HepG2 (cell line): Measurements from ENCODE around the gene PHRF1. TPM values are rescaled to one million over a fixed set of nuclear protein-coding genes. Genes with fewer than 3 reads are reported as not detected.
A peak's percentile ranks its signal among the peaks of the same experiment; 100 is the strongest.

ENCODE experiments used
- ADNP ChIP-seq: sonication (generic); formaldehyde crosslinking; IDR thresholded peaks from 2 replicates; pipeline ENCODE4 v1.4.0; 2020; ENCODE audit warnings: missing genetic modification reagents
- FOXC1 ChIP-seq: sonication (generic); formaldehyde crosslinking; IDR thresholded peaks from 2 replicates; pipeline ENCODE4 v1.8.0; 2022; ENCODE audit warnings: mild to moderate bottlenecking, missing genetic modification reagents, borderline replicate concordance
- GTF2F1 ChIP-seq: fragments of 150-350 bp; IDR thresholded peaks from 2 replicates; pipeline ENCODE4 v1.6.1; 2014; ENCODE audit warnings: low read length
- HNRNPK ChIP-seq: fragments of 200-400 bp; formaldehyde crosslinking; IDR thresholded peaks from 2 replicates; pipeline ENCODE4 v1.6.1; 2018; ENCODE audit warnings: low read length, low read depth, moderate library complexity, mild to moderate bottlenecking; ENCODE audit not compliant: poor library complexity, severe bottlenecking
- MTF2 ChIP-seq: sonication (generic); formaldehyde crosslinking; IDR thresholded peaks from 2 replicates; pipeline ENCODE4 v1.5.0; 2020; ENCODE audit warnings: missing genetic modification reagents, borderline replicate concordance
- MXI1 ChIP-seq: IDR thresholded peaks from 3 replicates; pipeline ENCODE4 v1.6.1; 2012; ENCODE audit warnings: low read depth, low read length, inconsistent platforms, borderline replicate concordance
- MYC ChIP-seq: sonication (generic); formaldehyde crosslinking; IDR thresholded peaks from 2 replicates; pipeline ENCODE4 v1.9.0; 2021; ENCODE audit warnings: missing genetic modification reagents, borderline replicate concordance
- NR3C1 ChIP-seq: sonication (generic); formaldehyde crosslinking; IDR thresholded peaks from 2 replicates; pipeline ENCODE4 v1.4.0; 2020; ENCODE audit warnings: missing genetic modification reagents
- PHF8 ChIP-seq: sonication (generic); formaldehyde crosslinking; IDR thresholded peaks from 2 replicates; pipeline ENCODE4 v1.5.0; 2020; ENCODE audit warnings: missing genetic modification reagents
- ZIK1 ChIP-seq: sonication (generic); formaldehyde crosslinking; IDR thresholded peaks from 2 replicates; pipeline ENCODE4 v1.5.0; 2020; ENCODE audit warnings: mild to moderate bottlenecking, low read depth, missing genetic modification reagents, borderline replicate concordance
- ZNF263 ChIP-seq: sonication (generic); formaldehyde crosslinking; IDR thresholded peaks from 2 replicates; pipeline ENCODE4 v1.4.0; 2020; ENCODE audit warnings: missing genetic modification reagents
- ZNF446 ChIP-seq: sonication (generic); formaldehyde crosslinking; IDR thresholded peaks from 2 replicates; pipeline ENCODE4 v1.5.0; 2020; ENCODE audit warnings: mild to moderate bottlenecking, missing genetic modification reagents
- ZNF552 ChIP-seq: sonication (generic); formaldehyde crosslinking; IDR thresholded peaks from 2 replicates; pipeline ENCODE4 v1.9.0; 2022; ENCODE audit warnings: missing genetic modification reagents, mild to moderate bottlenecking, borderline replicate concordance
- ZNF558 ChIP-seq: sonication (generic); formaldehyde crosslinking; IDR thresholded peaks from 2 replicates; pipeline ENCODE4 v1.9.0; 2022; ENCODE audit warnings: mild to moderate bottlenecking, missing genetic modification reagents, borderline replicate concordance
- ZNF572 ChIP-seq: sonication (generic); formaldehyde crosslinking; IDR thresholded peaks from 2 replicates; pipeline ENCODE4 v1.5.1; 2020; ENCODE audit warnings: mild to moderate bottlenecking, missing genetic modification reagents
- ZNF687 ChIP-seq: sonication (generic); formaldehyde crosslinking; IDR thresholded peaks from 2 replicates; pipeline ENCODE4 v1.5.1; 2020; ENCODE audit warnings: mild to moderate bottlenecking, missing genetic modification reagents, moderate library complexity
- ZNF691 ChIP-seq: sonication (generic); formaldehyde crosslinking; IDR thresholded peaks from 2 replicates; pipeline ENCODE4 v1.4.0; 2020; ENCODE audit warnings: missing genetic modification reagents, low read depth, mild to moderate bottlenecking, borderline replicate concordance
- ZNF710 ChIP-seq: sonication (generic); formaldehyde crosslinking; IDR thresholded peaks from 2 replicates; pipeline ENCODE4 v1.5.0; 2020; ENCODE audit warnings: mild to moderate bottlenecking, missing genetic modification reagents, borderline replicate concordance
- ZNF800 ChIP-seq: sonication (generic); formaldehyde crosslinking; IDR thresholded peaks from 2 replicates; pipeline ENCODE4 v1.4.0; 2020; ENCODE audit warnings: missing genetic modification reagents
- ZSCAN25 ChIP-seq: sonication (generic); formaldehyde crosslinking; IDR thresholded peaks from 2 replicates; pipeline ENCODE4 v1.8.0; 2022; ENCODE audit warnings: mild to moderate bottlenecking, missing genetic modification reagents
- polyA plus RNA-seq, 8 experiments: library from polyadenylated mRNA; depleted of rRNA in 3 of 8; stranded (reverse) in 7 of 8; unstranded in 1 of 8; fragments of >200 nt; fragmentation: Illumina TruSeq in 4 of 8; extraction: Trizol in 4 of 8; gene quantifications; 2 replicates each; pipeline versions ENCODE4 v1.2.1 to v1.2.3, GENCODE V29; 2011 to 2016; ENCODE audit warnings: low read depth in 4 of 8, missing spikeins in 1 of 8, mixed read lengths in 1 of 8; ENCODE audit not compliant: insufficient read depth in 1 of 8
- total RNA-seq, 5 experiments: library from RNA; depleted of rRNA; stranded (reverse); fragments of >200 nt; fragmentation: Illumina TruSeq; extraction: Trizol; gene quantifications; 2 replicates each; pipeline ENCODE4 v1.2.3, GENCODE V29; 2016; ENCODE audit warnings: low read depth in 1 of 5

Gene PHRF1
- total and polyA plus RNA-seq, 2 of the 13 experiments (the other 11 are each of a cell fraction or from before 2014, with no cell fraction given) = 8.2 to 16.7 TPM

GRCh38 chr11:575313-575995 is 816 bp upstream of the PHRF1 start (continued):
- 0 out of 2 replicates have a peak, but pooled peaks have one; percentile 16 for TF ChIP-seq ZIK1 (CRISPR knock-in tag)
- TF ChIP-seq ZNF572 (CRISPR knock-in tag) = 0 out of 2 replicates have a peak, but pooled peaks have one; percentile 32
- TF ChIP-seq GTF2F1 = no peak
- peak; percentile 98 for TF ChIP-seq ZNF263
- peak; percentile 37; the same call in 1 of the 2 replicates for TF ChIP-seq PHF8 (CRISPR knock-in tag)
- no peak for TF ChIP-seq MTF2 (CRISPR knock-in tag)
- 0 out of 2 replicates have a peak, but pooled peaks have one; percentile 47 for TF ChIP-seq ZNF710 (CRISPR knock-in tag)
- no peak for TF ChIP-seq ZNF558 (CRISPR knock-in tag)
- TF ChIP-seq FOXC1 (CRISPR knock-in tag) = no peak
- TF ChIP-seq ZNF446 (CRISPR knock-in tag) = 0 out of 2 replicates have a peak, but pooled peaks have one; percentile 33
- peak; percentile 18 for TF ChIP-seq HNRNPK
- peak; percentile 44; the same call in 1 of the 2 replicates for TF ChIP-seq MYC (CRISPR knock-in tag)
- TF ChIP-seq ZNF800 (CRISPR knock-in tag) = peak; percentile 83
- peak; percentile 64; the same call in 1 of the 3 replicates for TF ChIP-seq MXI1
- peak; percentile 54; the same call in 1 of the 2 replicates for TF ChIP-seq NR3C1 (CRISPR knock-in tag)
- TF ChIP-seq ZNF552 (CRISPR knock-in tag) = no peak
- no peak for TF ChIP-seq ADNP (CRISPR knock-in tag)
- TF ChIP-seq ZSCAN25 (CRISPR knock-in tag) = no peak
- TF ChIP-seq ZNF691 (CRISPR knock-in tag) = 0 out of 2 replicates have a peak, but pooled peaks have one; percentile 3
- TF ChIP-seq ZNF687 = peak; percentile 80
